Left lung (tissue), 10 donors: ENCODE results near the gene PPP1R12C. TPM values are rescaled to one million over a fixed set of nuclear protein-coding genes. Genes with fewer than 3 reads are reported as not detected.

Source experiments
- ATAC-seq: fragments of 200-7000 bp; cut with Tn5 transposase; one replicate; pipeline ENCODE4 v1.9.1; 2020; ENCODE audit warnings: moderate library complexity
- DNase-seq, 4 donors: peaks; one replicate each; pipeline ENCODE4 v3.0.0-alpha.2; 2013 to 2020
- H3K27ac ChIP-seq, 2 donors: fragments of 200-600 bp; sonication (generic) in 1 of 2; one replicate each; pipeline versions ENCODE4 v1.5.0 to v1.8.0; 2020 to 2021
- H3K27me3 ChIP-seq, 2 donors: fragments of 200-600 bp; sonication (generic) in 1 of 2; one replicate each; pipeline versions ENCODE4 v1.5.0 to v1.8.0; 2020 to 2021
- H3K36me3 ChIP-seq, 2 donors: fragments of 200-600 bp; sonication (generic) in 1 of 2; one replicate each; pipeline versions ENCODE4 v1.5.0 to v1.8.0; 2020 to 2021
- H3K4me1 ChIP-seq, 2 donors: fragments of 200-600 bp; one replicate each; pipeline ENCODE4 v1.8.0; 2021
- H3K4me3 ChIP-seq, 2 donors: fragments of 200-600 bp; sonication (generic) in 1 of 2; one replicate each; pipeline versions ENCODE4 v1.5.0 to v1.8.0; 2020 to 2021; ENCODE audit warnings: mild to moderate bottlenecking in 1 of 2
- H3K9me3 ChIP-seq, 2 donors: fragments of 200-600 bp; sonication (generic) in 1 of 2; one replicate each; pipeline versions ENCODE4 v1.5.0 to v1.8.0; 2020 to 2021
- intact Hi-C, 2 donors: fragments of 100-400 bp; cut with DNase I; formaldehyde crosslinking; loops; one replicate each; pipeline versions ENCODE4 v1.11.2 to v1.14.2; 2022
- microRNA-seq, 2 donors: library from miRNA; unstranded; fragments of <30 nt; microRNA quantifications; one replicate each; pipeline ENCODE4, GENCODE V29; 2019
- polyA plus RNA-seq, 6 donors: library from polyadenylated mRNA; unstranded; fragments of 120-200 nt; gene quantifications; one replicate each; pipeline ENCODE4 v1.2.1, GENCODE V29; 2013; ENCODE audit not compliant: insufficient read length in 6 of 6
- total RNA-seq, 2 donors: library from RNA; stranded (reverse); fragmentation: NEBNext Ultra II Directional; extraction: Animal tissue kit (Norgen Biotek cat#: 25700); gene quantifications; one replicate each; pipeline ENCODE4 v1.2.1, GENCODE V29; 2021
- TF ChIP-seq, protein P1 (sequence below), 2 donors: fragments of 200-600 bp; sonication (generic) in 1 of 2; IDR thresholded peaks; one replicate each; pipeline versions ENCODE4 v1.5.0 to v1.8.0; 2021; ENCODE audit warnings: antibody characterized with exemption in 2 of 2
- donor health status: DM: no; HTN: yes; CAD: no.
- donor health status: DM: no; HTN: no; CAD: no.

PPP1R12C gene
- total and polyA plus RNA-seq, 8 donors: 50.2 to 113 (median 70.2) TPM

DNA sequence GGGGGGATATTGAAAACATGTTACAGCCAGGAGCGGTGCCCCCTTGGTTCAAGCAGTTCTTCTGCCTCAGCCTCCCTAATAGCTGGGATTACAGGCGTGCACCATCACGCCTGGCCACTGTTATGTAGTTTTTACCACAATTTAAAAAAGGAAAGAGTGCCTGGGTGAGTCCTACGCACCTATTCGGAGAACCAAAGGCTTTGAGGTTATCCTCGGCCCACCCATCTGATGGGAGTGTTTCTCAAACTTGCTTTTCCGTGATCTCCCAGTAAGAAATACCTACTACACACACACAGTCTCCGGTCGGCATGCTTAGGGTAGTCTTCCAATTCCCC lies 75.1 kb downstream of the PPP1R12C start:
- intact Hi-C loops: no loop called here
- peaks cover 0 to 58% of the 10 kb centered on the region in 2 donors for H3K36me3 ChIP-seq
- no peak overlapping the region for H3K27ac ChIP-seq
- no peak overlapping the region for H3K4me3 ChIP-seq
- ATAC-seq (no peak), DNase-seq (no peak)
- no peaks in the 10 kb centered on the region for H3K9me3 ChIP-seq
- TF ChIP-seq, protein P1, sequence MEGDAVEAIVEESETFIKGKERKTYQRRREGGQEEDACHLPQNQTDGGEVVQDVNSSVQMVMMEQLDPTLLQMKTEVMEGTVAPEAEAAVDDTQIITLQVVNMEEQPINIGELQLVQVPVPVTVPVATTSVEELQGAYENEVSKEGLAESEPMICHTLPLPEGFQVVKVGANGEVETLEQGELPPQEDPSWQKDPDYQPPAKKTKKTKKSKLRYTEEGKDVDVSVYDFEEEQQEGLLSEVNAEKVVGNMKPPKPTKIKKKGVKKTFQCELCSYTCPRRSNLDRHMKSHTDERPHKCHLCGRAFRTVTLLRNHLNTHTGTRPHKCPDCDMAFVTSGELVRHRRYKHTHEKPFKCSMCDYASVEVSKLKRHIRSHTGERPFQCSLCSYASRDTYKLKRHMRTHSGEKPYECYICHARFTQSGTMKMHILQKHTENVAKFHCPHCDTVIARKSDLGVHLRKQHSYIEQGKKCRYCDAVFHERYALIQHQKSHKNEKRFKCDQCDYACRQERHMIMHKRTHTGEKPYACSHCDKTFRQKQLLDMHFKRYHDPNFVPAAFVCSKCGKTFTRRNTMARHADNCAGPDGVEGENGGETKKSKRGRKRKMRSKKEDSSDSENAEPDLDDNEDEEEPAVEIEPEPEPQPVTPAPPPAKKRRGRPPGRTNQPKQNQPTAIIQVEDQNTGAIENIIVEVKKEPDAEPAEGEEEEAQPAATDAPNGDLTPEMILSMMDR (IDR thresholded peaks at IDR 0.05): no peak
- H3K4me1 ChIP-seq: peaks cover 0 to 7% of the 10 kb centered on the region in 2 donors
- H3K27me3 ChIP-seq: peaks cover 0 to 17% of the 10 kb centered on the region in 2 donors

DNA sequence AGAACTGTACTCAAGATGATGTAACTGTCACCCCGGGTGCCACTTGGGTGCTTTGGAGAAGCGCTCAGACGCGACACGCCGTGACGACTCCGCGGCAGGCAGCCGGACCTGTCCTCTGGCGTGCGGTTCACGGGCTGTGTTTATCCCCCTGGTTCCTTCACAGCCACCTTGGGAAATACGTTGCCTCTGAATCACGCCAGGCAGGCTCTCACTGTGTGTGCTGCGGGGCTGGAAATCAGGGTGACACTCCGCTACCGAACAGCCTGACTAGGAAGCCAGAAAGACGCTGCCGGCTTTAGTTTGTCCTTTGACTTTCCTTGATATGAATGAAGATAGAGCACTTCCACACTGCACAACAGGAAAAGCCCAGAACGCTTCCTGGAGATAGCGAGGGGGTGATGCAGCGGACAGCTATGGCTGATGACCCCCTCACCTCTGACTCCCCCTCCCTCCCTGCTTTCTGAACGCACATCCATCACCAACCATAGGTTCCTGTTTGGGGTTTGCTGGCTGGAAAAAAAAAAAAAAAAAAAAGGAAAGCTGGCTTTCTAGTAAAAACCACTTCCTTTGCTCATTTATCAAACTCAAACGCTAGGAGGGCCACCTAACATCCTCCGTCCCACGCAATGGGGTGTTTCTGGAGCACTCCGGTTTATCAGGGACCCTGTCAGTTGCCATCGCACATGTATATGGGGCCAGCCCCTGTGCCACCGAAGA lies 75.7 kb downstream of the PPP1R12C start:
- Histone ChIP-seq H3K36me3 (peaks cover 0 to 53% of the 10 kb centered on the region in 2 donors), H3K27me3 (peaks cover 0 to 17% of the 10 kb centered on the region in 2 donors), H3K9me3 (no peaks in the 10 kb centered on the region), H3K4me3 (no peak overlapping the region), H3K27ac (no peak overlapping the region), H3K4me1 (peaks cover 0 to 7% of the 10 kb centered on the region in 2 donors)
- TF ChIP-seq, protein P1 (IDR thresholded peaks at IDR 0.05): no peak
- ATAC-seq (no peak), DNase-seq (no peak)
- intact Hi-C loops: no loop called here

DNA sequence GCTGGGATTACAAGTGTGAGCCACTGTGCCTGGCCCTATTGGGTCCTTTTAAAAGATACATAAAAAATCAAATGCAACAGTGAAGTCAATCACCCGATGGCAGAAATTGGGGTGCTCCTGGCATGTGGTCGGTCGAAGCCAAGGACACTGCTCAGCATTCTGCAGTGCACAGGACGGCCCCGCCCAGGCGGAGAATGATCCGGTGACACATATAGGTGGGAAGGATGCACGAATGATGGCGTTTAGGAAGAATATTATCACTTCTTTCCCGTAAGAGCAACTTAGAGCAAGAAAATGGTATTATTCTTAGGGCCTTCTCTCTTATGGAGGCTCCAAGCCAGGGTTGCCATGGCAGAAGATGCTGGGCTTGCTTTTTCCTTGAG lies 76.2 kb downstream of the PPP1R12C start:
- DNase-seq (no peak), ATAC-seq (no peak)
- Histone ChIP-seq H3K4me1 (peaks cover 0 to 7% of the 10 kb centered on the region in 2 donors), H3K27me3 (peaks cover 0 to 17% of the 10 kb centered on the region in 2 donors), H3K9me3 (no peaks in the 10 kb centered on the region), H3K4me3 (no peak overlapping the region), H3K27ac (no peak overlapping the region), H3K36me3 (peaks cover 0 to 47% of the 10 kb centered on the region in 2 donors)
- intact Hi-C loops: no loop called here
- TF ChIP-seq, protein P1 (IDR thresholded peaks at IDR 0.05): no peak

Small RNAs within 50 kb of the gene (microRNA-seq; reads per million reads assigned to microRNA genes)
- gene MIR7975: 0 reads per million in 2 donors

Other genes starting within 250 kb of the PPP1R12C start
- gene FCAR, start 243.4 kb downstream of the PPP1R12C start, total RNA-seq: 10 to 100 TPM in 1 of 2 donors, under 1 TPM in 1; 0.99 to 19.5 TPM
- gene FCAR, start 243.4 kb downstream of the PPP1R12C start, polyA plus RNA-seq: 1 to 10 TPM in 1 of 6 donors, under 1 TPM in 5; 0.40 to 1.0 (median 0.79) TPM
- gene NCR1, start 211.5 kb downstream of the PPP1R12C start, total RNA-seq: 1 to 10 TPM in 1 of 2 donors, under 1 TPM in 1; 0.73 to 2.6 TPM
- gene NCR1, start 211.5 kb downstream of the PPP1R12C start, polyA plus RNA-seq: 1 to 10 TPM in 1 of 6 donors, under 1 TPM in 5; 0.26 to 2.5 (median 0.52) TPM
- under 1 TPM in 1 of 2 donors, not detected in 1; 0.09 TPM for gene NLRP7, start 170.1 kb downstream of the PPP1R12C start, total RNA-seq
- under 1 TPM in 1 of 6 donors, not detected in 5; 0.20 TPM for gene NLRP7, start 170.1 kb downstream of the PPP1R12C start, polyA plus RNA-seq
- 10 to 100 TPM; 11.3 to 33.4 TPM for gene NLRP2, start 151.3 kb downstream of the PPP1R12C start, total RNA-seq
- gene NLRP2, start 151.3 kb downstream of the PPP1R12C start, polyA plus RNA-seq: 10 to 100 TPM in 4 of 6 donors, 1 to 10 TPM in 2; 6.8 to 17.3 (median 11.1) TPM
- gene GP6, start 79.4 kb downstream of the PPP1R12C start, total RNA-seq: 1 to 10 TPM in 1 of 2 donors, under 1 TPM in 1; 0.52 to 1.0 TPM
- gene GP6, start 79.4 kb downstream of the PPP1R12C start, polyA plus RNA-seq: 1 to 10 TPM in 2 of 6 donors, under 1 TPM in 4; 0.84 to 1.2 (median 0.91) TPM
- 10 to 100 TPM; 24.2 to 38.0 TPM for gene RDH13, start 54.5 kb downstream of the PPP1R12C start, total RNA-seq
- 10 to 100 TPM in 5 of 6 donors, 1 to 10 TPM in 1; 7.3 to 17.5 (median 12.1) TPM for gene RDH13, start 54.5 kb downstream of the PPP1R12C start, polyA plus RNA-seq
- gene EPS8L1, start 41.8 kb downstream of the PPP1R12C start, total RNA-seq: 10 to 100 TPM; 21.2 to 37.5 TPM
- 10 to 100 TPM in 3 of 6 donors, 1 to 10 TPM in 3; 5.3 to 16.3 (median 10.5) TPM for gene EPS8L1, start 41.8 kb downstream of the PPP1R12C start, polyA plus RNA-seq
- 1 to 10 TPM in 1 of 2 donors, not detected in 1; 1.6 TPM for gene TNNT1, start 31.6 kb upstream of the PPP1R12C start, total RNA-seq
- gene TNNT1, start 31.6 kb upstream of the PPP1R12C start, polyA plus RNA-seq: 1 to 10 TPM; 1.1 to 4.3 (median 1.6) TPM
- gene TNNI3, start 40.1 kb upstream of the PPP1R12C start, total RNA-seq: 1 to 10 TPM; 1.2 to 1.6 TPM
- 1 to 10 TPM in 1 of 6 donors, under 1 TPM in 4, not detected in 1; 0.75 to 1.6 (median 0.84) TPM for gene TNNI3, start 40.1 kb upstream of the PPP1R12C start, polyA plus RNA-seq
- 10 to 100 TPM in 1 of 2 donors, under 1 TPM in 1; 0.76 to 11.0 TPM for gene DNAAF3, start 49.0 kb upstream of the PPP1R12C start, total RNA-seq
- 1 to 10 TPM; 1.7 to 6.9 (median 5.4) TPM for gene DNAAF3, start 49.0 kb upstream of the PPP1R12C start, polyA plus RNA-seq
- gene SYT5, start 62.7 kb upstream of the PPP1R12C start, total RNA-seq: not detected
- gene SYT5, start 62.7 kb upstream of the PPP1R12C start, polyA plus RNA-seq: 1 to 10 TPM in 3 of 6 donors, under 1 TPM in 3; 0.61 to 1.5 (median 0.94) TPM
- gene PTPRH, start 91.9 kb upstream of the PPP1R12C start, total RNA-seq: under 1 TPM; 0.20 to 0.63 TPM
- under 1 TPM; 0.10 to 0.32 (median 0.20) TPM for gene PTPRH, start 91.9 kb upstream of the PPP1R12C start, polyA plus RNA-seq
- gene TMEM86B, start 111.1 kb upstream of the PPP1R12C start, total RNA-seq: 1 to 10 TPM; 1.9 to 2.7 TPM
- 1 to 10 TPM; 2.3 to 4.4 (median 2.7) TPM for gene TMEM86B, start 111.1 kb upstream of the PPP1R12C start, polyA plus RNA-seq
- gene PPP6R1, start 141.4 kb upstream of the PPP1R12C start, total RNA-seq: 10 to 100 TPM; 56.0 to 81.8 TPM
- 10 to 100 TPM; 33.4 to 43.8 (median 39.8) TPM for gene PPP6R1, start 141.4 kb upstream of the PPP1R12C start, polyA plus RNA-seq
- 10 to 100 TPM; 23.8 to 31.0 TPM for gene HSPBP1, start 162.5 kb upstream of the PPP1R12C start, total RNA-seq
- gene HSPBP1, start 162.5 kb upstream of the PPP1R12C start, polyA plus RNA-seq: 10 to 100 TPM; 23.7 to 38.4 (median 30.5) TPM
- 1 to 10 TPM; 2.2 to 3.3 TPM for gene BRSK1, start 166.4 kb upstream of the PPP1R12C start, total RNA-seq
- gene BRSK1, start 166.4 kb upstream of the PPP1R12C start, polyA plus RNA-seq: 10 to 100 TPM; 11.7 to 18.1 (median 14.9) TPM
- gene TMEM150B, start 207.7 kb upstream of the PPP1R12C start, total RNA-seq: 10 to 100 TPM; 13.3 to 29.5 TPM
- 1 to 10 TPM in 1 of 6 donors, under 1 TPM in 5; 0.49 to 1.2 (median 0.82) TPM for gene TMEM150B, start 207.7 kb upstream of the PPP1R12C start, polyA plus RNA-seq
- gene KMT5C, start 222.2 kb upstream of the PPP1R12C start, total RNA-seq: 10 to 100 TPM; 12.9 to 15.5 TPM
- gene KMT5C, start 222.2 kb upstream of the PPP1R12C start, polyA plus RNA-seq: 10 to 100 TPM; 20.8 to 27.6 (median 22.4) TPM
- under 1 TPM in 1 of 2 donors, not detected in 1; 0.24 TPM for gene COX6B2, start 237.1 kb upstream of the PPP1R12C start, total RNA-seq
- under 1 TPM; 0.20 to 0.75 (median 0.59) TPM for gene COX6B2, start 237.1 kb upstream of the PPP1R12C start, polyA plus RNA-seq
- gene GARIN5B, start 245.6 kb upstream of the PPP1R12C start, total RNA-seq: not detected
- under 1 TPM in 2 of 6 donors, not detected in 4; 0.04 to 0.06 TPM for gene GARIN5B, start 245.6 kb upstream of the PPP1R12C start, polyA plus RNA-seq